Head of caudate nucleus (tissue), 42 donors: ENCODE results near the gene SIAH3.

Source experiments
- DNase-seq, 42 donors: peaks; one replicate each; pipeline versions ENCODE4 v3.0.0 to v3.0.0-alpha.2; 2020 to 2021; ENCODE audit warnings: mixed read lengths in 7 of 42
- intact Hi-C: fragments of 100-400 bp; cut with DNase I; formaldehyde crosslinking; loops from one replicate; pipeline ENCODE4 v1.15.0; 2022

The SIAH3 gene

DNA sequence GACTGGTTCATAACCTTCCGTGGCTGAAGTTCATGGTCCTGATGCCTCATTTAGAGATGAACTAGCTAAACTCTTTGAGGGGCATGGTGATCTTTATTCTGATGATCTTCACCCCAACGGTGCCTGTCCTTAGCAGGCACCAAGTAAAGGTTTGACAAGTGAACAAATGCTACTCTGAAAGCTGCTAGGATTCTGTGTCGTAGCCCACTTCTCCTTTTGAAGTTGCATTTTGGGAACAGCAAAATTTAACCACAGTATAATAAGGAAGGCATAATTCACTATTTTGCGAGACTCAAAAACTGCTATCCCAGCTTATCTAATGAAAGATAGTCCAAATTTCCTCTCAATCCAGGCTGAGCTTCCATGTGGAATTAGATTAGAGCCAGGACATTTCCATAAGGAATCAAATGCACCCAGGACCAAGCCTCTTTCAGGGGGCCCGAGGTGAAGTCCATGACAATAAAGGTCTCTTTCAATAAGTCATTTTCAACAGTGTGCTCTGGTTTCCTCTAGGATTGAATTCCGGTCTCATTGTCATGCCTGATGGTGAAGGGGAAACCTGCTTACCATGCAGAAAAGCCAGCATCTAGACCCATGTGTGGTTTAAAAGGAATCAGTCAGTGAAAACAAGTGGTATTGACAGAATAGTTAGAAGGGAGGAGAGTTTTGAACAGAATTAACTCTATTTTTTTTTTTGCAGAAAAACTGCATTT lies 23.1 kb downstream of the SIAH3 start:
- DNase-seq: peak in 1 of 42 donors; percentile 9

DNA sequence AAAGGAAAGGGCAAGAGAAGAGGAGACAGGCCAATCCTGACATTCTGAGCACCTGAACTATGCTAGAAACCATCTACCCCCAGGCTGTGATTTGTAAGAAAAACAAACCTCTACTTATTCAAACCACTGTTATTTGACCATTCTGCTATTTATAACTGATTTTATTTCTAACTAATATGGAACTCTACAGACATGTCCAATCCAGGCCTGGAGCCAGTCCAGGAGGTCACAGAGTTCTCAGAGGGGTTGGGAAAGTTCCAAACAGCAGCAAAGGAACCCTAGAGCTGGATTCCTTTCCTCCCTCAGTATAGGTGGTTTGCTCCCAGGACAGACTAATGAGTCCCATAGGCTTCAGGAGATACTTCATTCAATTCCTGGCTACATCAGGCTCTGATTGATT lies 24.2 kb downstream of the SIAH3 start:
- DNase-seq: no peak

More for the DNA sequence above, 23.1 kb downstream of the SIAH3 start:
- intact Hi-C loops: no loop called here

GRCh38 chr13:45826731-45827130 lies 24.8 kb downstream of the SIAH3 start:
- peak in 1 of 42 donors; percentile 38 for DNase-seq
- intact Hi-C loops: no loop called here

More for the DNA sequence above, 24.2 kb downstream of the SIAH3 start:
- intact Hi-C loops: no loop called here

GRCh38 chr13:45825387-45825650 lies 26.2 kb downstream of the SIAH3 start:
- intact Hi-C loops: no loop called here

GRCh38 chr13:45823583-45823982 lies 28.0 kb downstream of the SIAH3 start:
- intact Hi-C loops: no loop called here
- no peak for DNase-seq

More at GRCh38 chr13:45825387-45825650, 26.2 kb downstream of the SIAH3 start:
- DNase-seq: no peak

DNA sequence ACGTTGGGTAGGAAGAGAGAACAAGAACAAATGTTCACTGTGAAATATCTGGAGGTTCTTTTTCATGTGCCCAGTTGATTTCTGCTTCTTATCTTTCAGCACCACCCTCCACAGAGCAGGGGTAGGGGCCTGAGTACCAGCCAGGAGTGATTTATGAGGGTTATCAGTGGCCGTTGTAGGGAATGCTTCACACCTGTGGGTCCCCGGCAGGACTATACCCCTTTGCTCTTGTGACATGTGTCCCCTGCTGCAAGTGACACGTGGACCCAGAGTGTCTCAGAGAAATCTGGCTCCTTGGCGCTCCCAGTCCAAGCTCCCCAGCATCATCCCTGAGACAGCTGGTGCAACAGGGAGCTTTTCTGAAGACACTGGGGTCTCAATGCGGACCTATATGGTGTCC lies 29.7 kb downstream of the SIAH3 start:
- no peak for DNase-seq
- intact Hi-C loops: no loop called here

DNA sequence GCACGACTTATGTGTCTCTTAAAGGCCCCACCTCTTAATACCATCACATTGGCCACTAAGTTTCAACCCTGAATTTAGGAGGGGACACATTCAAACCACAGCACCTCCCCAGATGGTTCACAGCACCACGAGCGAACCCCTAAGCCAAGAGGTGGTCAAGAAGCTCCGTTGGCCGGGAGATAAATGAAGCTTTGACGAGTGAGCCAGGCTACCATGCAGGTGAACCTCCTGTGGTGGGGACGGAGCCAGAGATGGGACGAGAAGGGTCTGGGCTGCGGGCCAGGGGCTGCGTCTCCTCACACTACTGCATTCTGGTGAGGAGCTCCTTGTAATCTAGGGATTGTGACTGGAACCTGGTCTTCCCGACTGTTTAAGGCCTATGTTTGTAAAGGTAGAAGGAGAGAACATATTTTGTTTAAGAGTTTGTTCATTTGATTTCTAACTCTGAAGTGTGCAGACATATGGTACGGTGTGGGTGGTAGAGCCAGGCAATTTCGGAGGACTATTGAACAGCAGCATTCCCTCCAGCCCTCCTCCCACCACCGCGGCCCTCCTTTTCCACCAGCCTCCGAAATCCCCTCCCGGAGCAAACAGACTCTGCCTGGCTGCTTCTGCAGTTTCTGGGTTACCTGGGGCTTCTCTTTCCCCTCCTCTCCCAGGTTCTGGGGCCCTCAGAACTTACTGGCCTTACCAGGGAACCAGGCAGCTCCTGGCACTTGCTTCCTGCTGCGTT lies 31.3 kb downstream of the SIAH3 start:
- DNase-seq: no peak
- intact Hi-C loops: no loop called here

- DNase-seq: no peak
- intact Hi-C loops: no loop called here
Measured at GRCh38 chr13:45817833-45818232, 33.7 kb downstream of the SIAH3 start.

DNA sequence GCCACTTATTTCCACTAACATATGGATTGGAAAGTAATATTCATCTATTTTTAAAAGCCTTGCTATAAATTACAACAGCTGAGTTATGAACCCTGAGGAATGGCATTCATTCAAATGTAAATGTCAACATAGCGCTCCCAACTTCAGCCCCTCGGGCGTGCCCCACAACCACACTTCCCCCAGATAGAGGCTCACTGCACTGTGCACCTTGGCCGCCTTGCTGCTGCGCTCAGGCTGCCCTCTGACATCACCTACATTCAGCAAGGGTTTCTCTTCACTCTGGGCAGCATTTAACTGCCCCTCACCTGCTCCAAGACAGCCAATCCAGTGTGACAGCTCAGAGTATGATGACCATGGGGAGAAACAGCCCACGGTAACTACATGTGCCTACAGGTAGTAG lies 35.1 kb downstream of the SIAH3 start:
- intact Hi-C loops: no loop called here
- no peak for DNase-seq

- no peak for DNase-seq
- intact Hi-C loops: no loop called here
Measured at GRCh38 chr13:45812695-45813372, 38.7 kb downstream of the SIAH3 start.

- no peak for DNase-seq
- intact Hi-C loops: no loop called here
Measured at GRCh38 chr13:45811891-45812694, 39.5 kb downstream of the SIAH3 start.

- DNase-seq: no peak
- intact Hi-C loops: no loop called here
Measured at GRCh38 chr13:45809801-45810394, 41.7 kb downstream of the SIAH3 start.

DNA sequence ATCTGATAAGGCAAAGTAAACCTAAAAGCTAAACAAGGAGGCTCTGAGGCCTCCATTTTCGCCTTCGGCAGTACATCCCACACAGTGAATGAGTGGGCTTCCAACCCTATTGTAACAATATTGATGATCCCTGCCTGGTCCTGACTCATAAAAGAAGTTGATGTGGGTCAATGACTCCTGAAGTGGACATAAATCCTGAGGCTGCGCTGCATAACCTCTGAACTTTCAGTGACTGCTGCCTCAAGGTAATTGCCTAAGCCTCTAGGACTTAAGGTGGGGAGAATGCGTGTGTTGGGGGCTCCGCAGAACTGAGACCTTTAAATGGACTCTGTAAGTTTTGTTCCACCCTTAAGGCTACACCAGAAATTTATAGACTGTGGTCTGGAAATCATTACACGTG lies 42.6 kb downstream of the SIAH3 start:
- DNase-seq: no peak
- intact Hi-C loops: no loop called here

DNA sequence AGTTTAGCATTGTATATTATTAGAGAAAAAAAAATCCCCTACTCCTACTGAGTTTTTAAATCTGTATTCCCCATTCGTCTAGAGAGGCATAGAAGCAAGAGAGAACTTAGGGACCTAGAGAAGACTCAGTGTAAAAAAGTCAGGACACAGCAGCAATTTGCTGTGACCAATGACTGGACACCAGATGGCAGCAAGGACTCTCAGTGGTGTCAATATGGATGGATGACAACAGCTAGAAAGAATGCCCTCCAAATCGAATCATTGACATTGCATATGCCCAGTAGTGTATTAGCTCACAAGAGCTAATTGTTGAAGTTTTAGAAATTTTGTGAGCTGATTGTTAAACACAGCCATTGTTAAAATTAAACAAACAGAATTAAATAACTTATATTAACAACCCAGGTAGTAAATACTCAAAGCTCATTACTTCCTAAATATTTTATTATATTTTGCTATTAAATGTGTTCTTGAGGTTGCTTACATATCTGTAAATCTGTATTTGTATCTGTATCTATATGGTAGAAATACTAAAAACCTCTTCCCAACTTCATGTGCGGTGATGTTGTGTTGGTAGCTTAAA lies 43.9 kb downstream of the SIAH3 start:
- intact Hi-C loops: no loop called here
- DNase-seq: peak in 29 of 42 donors; percentile 16 to 81 (median 46)

- intact Hi-C loops: no loop called here
- DNase-seq: no peak
Measured at GRCh38 chr13:45800485-45800884, 51.1 kb downstream of the SIAH3 start.

DNA sequence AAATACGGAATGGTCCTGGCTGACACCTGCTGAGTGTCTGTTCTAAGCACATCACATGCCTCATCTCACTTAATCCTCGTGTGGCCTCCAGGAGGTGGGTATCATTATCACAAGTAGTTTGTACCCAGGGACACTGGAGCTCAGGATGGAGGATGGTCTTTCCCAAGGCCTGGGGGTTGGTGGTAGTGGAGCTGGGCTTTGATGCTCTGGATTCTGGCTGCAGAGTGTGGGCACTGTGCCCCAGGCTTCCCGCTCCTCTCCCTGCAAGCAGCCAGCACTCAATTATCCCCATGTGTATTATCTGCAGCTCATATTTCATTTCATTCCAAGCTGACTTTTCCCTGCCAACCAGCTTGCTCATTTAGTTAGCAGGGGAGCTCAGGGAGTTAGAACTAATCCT lies 52.1 kb downstream of the SIAH3 start:
- no peak for DNase-seq
- intact Hi-C loops: no loop called here

GRCh38 chr13:45798851-45799250 lies 52.7 kb downstream of the SIAH3 start:
- intact Hi-C loops: no loop called here
- no peak for DNase-seq

- DNase-seq: no peak
- intact Hi-C loops: no loop called here
Measured at GRCh38 chr13:45796426-45797235, 54.9 kb downstream of the SIAH3 start.
